C4-2B (cell line): ENCODE results near the gene OR56A3.

Experiments
- CTCF ChIP-seq: fragments of 450-650 bp; conservative IDR thresholded peaks from 2 replicates; pipeline ENCODE4 v1.5.1; 2017; ENCODE audit warnings: mild to moderate bottlenecking
- ZFX ChIP-seq: fragments of 450-650 bp; IDR thresholded peaks from 2 replicates; pipeline ENCODE4 v1.6.1; 2017

- TF ChIP-seq CTCF = no peak
- TF ChIP-seq ZFX = no peak
These were observed 31.5 kb downstream of the OR56A3 start for GRCh38 chr11:5973530-5973929.
